Measurements from ENCODE around the gene FANCE. TPM values are rescaled to one million over a fixed set of nuclear protein-coding genes. Genes with fewer than 3 reads are reported as not detected.

Gene FANCE
- total and polyA plus RNA-seq, 2 donors (not counting 1 experiment from before 2014, with no cell fraction given) = 9.2 to 12.8 TPM

DNA sequence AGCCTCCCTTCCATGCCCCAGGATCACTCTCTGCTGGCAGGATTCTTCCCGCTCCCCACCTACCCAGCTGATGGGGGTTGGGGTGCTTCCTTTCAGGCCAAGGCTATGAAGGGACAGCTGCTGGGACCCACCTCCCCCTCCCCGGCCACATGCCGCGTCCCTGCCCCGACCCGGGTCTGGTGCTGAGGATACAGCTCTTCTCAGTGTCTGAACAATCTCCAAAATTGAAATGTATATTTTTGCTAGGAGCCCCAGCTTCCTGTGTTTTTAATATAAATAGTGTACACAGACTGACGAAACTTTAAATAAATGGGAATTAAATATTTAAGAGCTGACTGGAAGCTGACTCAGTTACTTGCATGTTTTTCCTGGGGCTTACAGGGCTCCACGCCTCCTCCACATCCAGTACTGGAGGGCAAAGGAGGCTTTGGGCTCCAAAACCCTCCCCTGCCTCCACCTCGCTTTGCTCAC, 24.3 kb upstream of the FANCE start:
- 100% methylated on average over 2 of the region's 9 CpGs for WGBS (ENCODE audit: insufficient coverage)
- H3K9me3 ChIP-seq (ENCODE audit: control extremely low read depth in 1 of 3, control insufficient read depth in 2 of 3, insufficient read depth in 1 of 3, low read length in 2 of 3) = peaks cover 2 to 28% (median 25%) of the 10 kb centered on the region in 3 donors
- ATAC-seq (ENCODE audit: low read depth) (no peak), DNase-seq (no peak)
- Mint-ChIP-seq H3K27ac (no peak overlapping the region), H3K4me1 (peaks cover 13% of the 10 kb centered on the region), H3K9me3 (ENCODE audit: insufficient read depth) (peaks cover 10% of the 10 kb centered on the region), H3K27me3 (no peaks in the 10 kb centered on the region), H3K4me3 (no peak overlapping the region)
- no peaks in the 10 kb centered on the region for H3K79me2 ChIP-seq (ENCODE audit: control insufficient read depth, insufficient read depth, low read length)
- peaks cover 6 to 10% of the 10 kb centered on the region in 2 donors for H3K4me1 ChIP-seq (ENCODE audit: control insufficient read depth in 2 of 2, insufficient read depth in 2 of 2, low read length in 2 of 2)
- no peak overlapping the region for H3K4me2 ChIP-seq (replicated peaks; ENCODE audit: low read depth, low read length, poor library complexity, severe bottlenecking)
- no peak overlapping the region for H3K4me3 ChIP-seq (ENCODE audit: control extremely low read depth in 1 of 5, extremely low read depth in 1 of 5, insufficient read depth in 1 of 5, low read depth in 2 of 5, low read length in 4 of 5)
- ChIA-PET CTCF (interaction anchor here (0.5 kb wide), 1 partner anchor 133 kb away, joined by 3 read pairs; no protein-coding TSS in a partner anchor), POLR2A (no interaction called here)
- peaks cover 0 to 40% of the 10 kb centered on the region in 2 experiments for H3K36me3 ChIP-seq (replicated peaks in 1 of 2; ENCODE audit: control extremely low read depth in 1 of 2, control insufficient read depth in 1 of 2, extremely low read depth in 1 of 2, insufficient read depth in 2 of 2, low read length in 1 of 2)
- H2AFZ ChIP-seq (ENCODE audit: insufficient read depth, low read depth, low read length, poor library complexity, severe bottlenecking) = no peak overlapping the region
- no peaks in the 10 kb centered on the region for H4K20me1 ChIP-seq (ENCODE audit: control insufficient read depth, insufficient read depth, low read length, poor library complexity, severe bottlenecking)
- TF ChIP-seq EZH2 (IDR thresholded peaks at IDR 0.05; ENCODE audit: borderline replicate concordance, insufficient read depth, low read depth, low read length, poor library complexity, severe bottlenecking) = no peak
- TF ChIP-seq, protein P1, sequence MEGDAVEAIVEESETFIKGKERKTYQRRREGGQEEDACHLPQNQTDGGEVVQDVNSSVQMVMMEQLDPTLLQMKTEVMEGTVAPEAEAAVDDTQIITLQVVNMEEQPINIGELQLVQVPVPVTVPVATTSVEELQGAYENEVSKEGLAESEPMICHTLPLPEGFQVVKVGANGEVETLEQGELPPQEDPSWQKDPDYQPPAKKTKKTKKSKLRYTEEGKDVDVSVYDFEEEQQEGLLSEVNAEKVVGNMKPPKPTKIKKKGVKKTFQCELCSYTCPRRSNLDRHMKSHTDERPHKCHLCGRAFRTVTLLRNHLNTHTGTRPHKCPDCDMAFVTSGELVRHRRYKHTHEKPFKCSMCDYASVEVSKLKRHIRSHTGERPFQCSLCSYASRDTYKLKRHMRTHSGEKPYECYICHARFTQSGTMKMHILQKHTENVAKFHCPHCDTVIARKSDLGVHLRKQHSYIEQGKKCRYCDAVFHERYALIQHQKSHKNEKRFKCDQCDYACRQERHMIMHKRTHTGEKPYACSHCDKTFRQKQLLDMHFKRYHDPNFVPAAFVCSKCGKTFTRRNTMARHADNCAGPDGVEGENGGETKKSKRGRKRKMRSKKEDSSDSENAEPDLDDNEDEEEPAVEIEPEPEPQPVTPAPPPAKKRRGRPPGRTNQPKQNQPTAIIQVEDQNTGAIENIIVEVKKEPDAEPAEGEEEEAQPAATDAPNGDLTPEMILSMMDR (IDR thresholded peaks at IDR 0.05) = no peak
- H3K27me3 ChIP-seq (replicated peaks in 1 of 4; ENCODE audit: control extremely low read depth in 1 of 4, control insufficient read depth in 3 of 4, insufficient read depth in 4 of 4, low read length in 3 of 4) = no peaks in the 10 kb centered on the region
- intact Hi-C loops (cut with micrococcal nuclease) = no loop called here
- no peak overlapping the region for H3K27ac ChIP-seq (ENCODE audit: low read length in 2 of 2)
- no peak overlapping the region for H3K9ac ChIP-seq (ENCODE audit: low read length)

DNA sequence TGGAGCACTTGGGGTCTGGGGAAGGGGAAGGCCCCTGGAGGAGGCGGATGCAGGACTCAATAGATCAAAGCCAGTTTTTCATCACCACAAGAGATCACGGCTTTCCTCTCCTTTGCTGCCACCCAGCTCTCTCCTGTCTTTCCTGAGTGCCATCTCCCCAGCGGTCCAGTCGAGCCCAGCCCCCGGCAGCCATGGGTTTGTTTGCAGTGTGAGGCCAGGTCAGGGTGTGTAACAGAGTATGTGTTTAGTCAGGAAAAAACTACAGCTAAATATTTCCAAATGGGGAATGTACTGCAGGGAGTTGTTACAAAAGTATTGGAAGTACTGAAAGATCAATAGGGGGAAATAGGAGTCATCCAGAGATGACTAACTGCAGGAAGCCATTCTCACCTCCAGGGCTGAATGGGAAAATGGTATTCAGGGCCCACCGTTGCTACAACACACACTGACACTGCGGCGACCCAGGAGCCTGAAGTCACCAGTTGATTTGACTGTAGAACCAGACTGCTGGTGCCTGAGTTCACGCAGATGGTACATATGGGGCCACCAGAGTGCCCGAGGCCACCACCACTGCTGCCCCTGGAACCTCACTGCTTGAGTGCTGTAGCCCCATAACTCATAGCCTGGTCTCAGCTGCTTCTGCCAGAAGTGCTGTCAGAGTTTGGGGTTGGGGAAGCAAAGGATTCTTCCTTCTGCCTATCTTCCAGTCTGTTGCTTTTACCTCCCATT, 23.6 kb upstream of the FANCE start:
- CTCF ChIA-PET = interaction anchor here (0.5 kb wide), 1 partner anchor 133 kb away, joined by 3 read pairs; no protein-coding TSS in a partner anchor
- no peak overlapping the region for H2AFZ ChIP-seq (ENCODE audit: insufficient read depth, low read depth, low read length, poor library complexity, severe bottlenecking)
- H3K4me3 ChIP-seq (ENCODE audit: control extremely low read depth in 1 of 5, extremely low read depth in 1 of 5, insufficient read depth in 1 of 5, low read depth in 2 of 5, low read length in 4 of 5) = no peak overlapping the region
- H3K4me2 ChIP-seq (replicated peaks; ENCODE audit: low read depth, low read length, poor library complexity, severe bottlenecking) = no peak overlapping the region
- intact Hi-C loops (cut with micrococcal nuclease) = no loop called here
- H3K9me3 Mint-ChIP-seq (ENCODE audit: insufficient read depth) = peaks cover 10% of the 10 kb centered on the region
- H3K27me3 Mint-ChIP-seq = no peaks in the 10 kb centered on the region
- no peak for DNase-seq
- no peak overlapping the region for H3K27ac ChIP-seq (ENCODE audit: low read length in 2 of 2)
- no peaks in the 10 kb centered on the region for H3K27me3 ChIP-seq (replicated peaks in 1 of 4; ENCODE audit: control extremely low read depth in 1 of 4, control insufficient read depth in 3 of 4, insufficient read depth in 4 of 4, low read length in 3 of 4)
- TF ChIP-seq, protein P1 (IDR thresholded peaks at IDR 0.05) = no peak
- no peak for TF ChIP-seq EZH2 (IDR thresholded peaks at IDR 0.05; ENCODE audit: borderline replicate concordance, insufficient read depth, low read depth, low read length, poor library complexity, severe bottlenecking)
- H3K79me2 ChIP-seq (ENCODE audit: control insufficient read depth, insufficient read depth, low read length) = no peaks in the 10 kb centered on the region
- H3K9me3 ChIP-seq (ENCODE audit: control extremely low read depth in 1 of 3, control insufficient read depth in 2 of 3, insufficient read depth in 1 of 3, low read length in 2 of 3) = peaks cover 2 to 28% (median 25%) of the 10 kb centered on the region in 3 donors
- ATAC-seq (ENCODE audit: low read depth) = no peak
- H4K20me1 ChIP-seq (ENCODE audit: control insufficient read depth, insufficient read depth, low read length, poor library complexity, severe bottlenecking) = no peaks in the 10 kb centered on the region
- H3K27ac Mint-ChIP-seq = no peak overlapping the region
- POLR2A ChIA-PET = no interaction called here
- peaks cover 0 to 39% of the 10 kb centered on the region in 2 experiments for H3K36me3 ChIP-seq (replicated peaks in 1 of 2; ENCODE audit: control extremely low read depth in 1 of 2, control insufficient read depth in 1 of 2, extremely low read depth in 1 of 2, insufficient read depth in 2 of 2, low read length in 1 of 2)
- H3K4me1 ChIP-seq (ENCODE audit: control insufficient read depth in 2 of 2, insufficient read depth in 2 of 2, low read length in 2 of 2) = peaks cover 6 to 10% of the 10 kb centered on the region in 2 donors
- no peak overlapping the region for H3K9ac ChIP-seq (ENCODE audit: low read length)
- no peak overlapping the region for H3K4me3 Mint-ChIP-seq
- H3K4me1 Mint-ChIP-seq = peaks cover 13% of the 10 kb centered on the region
- WGBS (ENCODE audit: insufficient coverage) = 94% methylated on average over 6 of the region's 10 CpGs

Measured in B cell (primary cell).